Tibial nerve (tissue), 4 donors: ENCODE data around the gene CBFB.

Experiments used
- CTCF ChIP-seq, 5 experiments: fragments of 200-600 bp in 3 of 5; fragments of 450-650 bp in 2 of 5; sonication (generic) in 3 of 5; IDR thresholded peaks; one replicate each; pipeline ENCODE4 v1.5.1; 2016 to 2019; ENCODE audit warnings: antibody characterized with exemption in 5 of 5, mild to moderate bottlenecking in 3 of 5, moderate library complexity in 2 of 5
- EP300 ChIP-seq, 2 donors: sonication (generic); formaldehyde crosslinking; IDR thresholded peaks; one replicate each; pipeline ENCODE4 v1.6.1; 2017; ENCODE audit warnings: antibody characterized with exemption in 2 of 2, mild to moderate bottlenecking in 1 of 2
- POLR2A ChIP-seq, 2 donors: fragments of 450-650 bp; IDR thresholded peaks; one replicate each; pipeline ENCODE4 v1.6.1; 2017; ENCODE audit warnings: antibody characterized with exemption in 2 of 2, mild to moderate bottlenecking in 2 of 2, moderate library complexity in 2 of 2

- no peak for TF ChIP-seq CTCF (IDR thresholded peaks at IDR 0.05)
- no peak for TF ChIP-seq POLR2A (IDR thresholded peaks at IDR 0.05)
- no peak for TF ChIP-seq EP300 (IDR thresholded peaks at IDR 0.05)
Observed at GRCh38 chr16:67075331-67075730, 46.4 kb downstream of the CBFB start.
